NOMO-1 treated with DMSO at 0.1 percent for 48 hours (cell line): ENCODE data around the gene GLRA1.
"Not testable (repeated sequence)": the region's sequence is repeated elsewhere in the genome, so short reads cannot be mapped to it uniquely, and the experiment has no call there.

Source experiments
- DNase-seq: peaks from one replicate; lab custom pipeline; 2025; ENCODE audit not compliant: unreplicated experiment; lab: John Stamatoyannopoulos, UW

The GLRA1 gene

DNA sequence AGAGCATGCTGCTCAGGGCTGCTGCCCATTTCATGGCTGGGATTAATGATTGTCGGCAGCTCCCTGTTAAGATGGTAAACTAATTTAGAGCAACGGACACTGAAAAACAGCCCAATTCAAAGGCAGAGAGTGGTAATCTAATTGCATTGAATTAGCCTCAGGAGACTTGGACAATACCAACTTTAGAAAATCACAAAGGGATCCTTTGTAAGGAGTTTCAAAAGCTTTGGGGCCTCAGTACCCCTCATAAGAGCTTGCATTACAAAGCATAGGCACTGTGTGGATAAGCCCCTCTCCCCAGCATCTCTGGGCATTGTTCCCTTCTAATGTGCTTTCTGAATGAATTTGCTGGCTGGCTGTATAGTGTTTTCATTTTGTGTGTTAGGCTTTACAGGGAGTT lies 6.7 kb downstream of the GLRA1 start:
- no peak for DNase-seq

DNA sequence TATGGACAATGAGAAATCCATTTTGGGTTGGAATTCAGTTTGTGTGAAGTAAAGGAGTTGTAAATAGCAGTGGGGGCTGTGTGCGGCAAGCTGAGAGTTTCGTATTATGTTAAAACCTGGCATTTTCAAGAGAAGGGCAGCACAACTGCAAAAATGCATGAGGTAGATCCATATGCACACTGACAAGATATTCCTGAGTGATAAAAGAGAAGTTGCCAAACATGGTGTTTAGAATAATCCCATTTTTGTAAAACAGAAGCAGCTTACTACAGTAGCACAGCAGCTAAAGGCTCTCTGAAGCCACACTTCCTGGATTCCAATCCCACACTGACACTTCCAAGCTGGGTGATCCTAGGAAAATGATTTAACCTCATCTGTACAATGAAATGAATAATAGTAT lies 11.2 kb downstream of the GLRA1 start:
- DNase-seq: no peak

DNA sequence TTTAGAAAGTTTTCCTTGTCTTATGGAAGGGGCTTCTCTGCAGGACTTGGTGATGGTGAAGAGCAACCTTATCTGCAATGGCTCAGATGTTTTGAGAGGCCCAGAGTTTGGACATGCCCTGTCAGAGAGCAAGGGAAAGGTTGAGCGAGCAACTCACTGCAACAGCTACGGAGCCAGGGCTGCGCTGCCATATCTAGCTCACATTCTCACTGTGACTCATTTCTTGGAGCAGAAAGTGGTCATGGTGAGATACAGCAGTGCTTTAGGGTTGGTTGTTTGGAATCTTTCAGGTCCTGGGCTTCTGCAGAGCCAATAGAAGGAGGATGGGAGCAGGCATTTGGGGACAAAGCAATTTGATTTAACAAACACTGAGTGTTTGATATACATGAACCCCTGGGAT lies 12.3 kb downstream of the GLRA1 start:
- DNase-seq: no peak

GRCh38 chr5:151911011-151911410 lies 13.6 kb downstream of the GLRA1 start:
- DNase-seq: no peak

DNA sequence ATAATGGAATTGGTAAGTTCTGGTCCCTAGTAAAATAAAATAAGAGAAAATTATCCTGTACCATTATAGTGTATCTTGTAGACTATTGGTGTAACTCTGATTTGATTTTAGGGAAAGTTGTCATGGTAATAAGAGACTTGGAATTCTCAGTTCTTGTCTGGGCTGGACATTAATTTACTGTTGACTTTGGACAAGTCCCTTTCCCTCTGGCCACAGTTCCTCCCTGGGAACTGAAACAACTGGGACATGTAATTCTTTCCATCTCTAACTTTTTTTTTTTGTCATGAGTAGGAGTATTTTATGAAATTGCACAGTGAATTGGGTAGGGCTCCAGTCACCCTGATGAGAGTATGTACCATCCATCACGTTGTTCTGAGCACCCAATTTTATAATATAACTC lies 15.0 kb downstream of the GLRA1 start:
- no peak for DNase-seq

- DNase-seq: no peak
Observed at GRCh38 chr5:151906246-151906645, 18.4 kb downstream of the GLRA1 start.

- DNase-seq: no peak
Observed at GRCh38 chr5:151905557-151905961, 19.1 kb downstream of the GLRA1 start.

DNA sequence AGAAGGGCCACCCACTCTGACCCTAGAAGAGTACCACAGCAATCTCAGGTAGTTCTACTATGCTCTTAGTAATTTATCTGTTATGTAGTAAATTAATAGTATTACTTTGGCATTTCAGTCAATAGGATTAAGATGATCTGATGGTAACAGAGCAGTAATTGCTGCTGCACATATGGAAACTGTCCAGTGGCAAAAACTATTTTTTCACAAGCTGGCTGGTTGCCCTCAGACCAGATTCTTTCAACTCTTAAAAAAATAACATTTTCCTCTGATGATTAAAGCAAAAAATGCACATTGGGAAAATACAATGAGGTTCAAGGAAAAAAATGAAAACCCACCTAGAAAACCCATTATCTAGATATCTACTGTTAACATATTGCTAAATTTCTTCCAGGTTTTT lies 19.7 kb downstream of the GLRA1 start:
- no peak for DNase-seq

- DNase-seq: no peak
Observed at GRCh38 chr5:151904127-151904526, 20.5 kb downstream of the GLRA1 start.

DNA sequence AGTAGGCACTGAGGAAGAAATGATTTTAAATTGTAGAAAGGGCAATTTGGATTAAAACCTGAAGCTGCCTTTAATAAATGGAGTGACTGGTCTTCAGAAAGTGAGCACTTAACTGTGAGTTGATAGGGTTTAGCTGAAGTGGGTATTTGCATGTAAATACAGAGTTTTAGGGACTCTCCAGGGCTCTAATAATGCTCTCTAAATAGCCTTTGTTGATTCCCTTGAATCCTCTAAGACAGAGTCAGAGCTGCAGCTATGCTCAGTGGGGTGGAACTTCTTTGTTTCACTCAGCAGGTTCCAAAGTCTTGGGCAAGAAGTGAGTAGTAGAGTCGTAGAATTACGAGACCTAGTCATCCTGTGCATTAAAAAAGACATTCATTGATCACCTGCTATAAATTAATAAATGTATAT lies 21.4 kb downstream of the GLRA1 start:
- no peak for DNase-seq

- DNase-seq: no peak
Observed at GRCh38 chr5:151902215-151902614, 22.4 kb downstream of the GLRA1 start.

GRCh38 chr5:151901611-151902010 lies 23.0 kb downstream of the GLRA1 start:
- no peak for DNase-seq

- DNase-seq: no peak
Observed at GRCh38 chr5:151900891-151901290, 23.8 kb downstream of the GLRA1 start.

DNA sequence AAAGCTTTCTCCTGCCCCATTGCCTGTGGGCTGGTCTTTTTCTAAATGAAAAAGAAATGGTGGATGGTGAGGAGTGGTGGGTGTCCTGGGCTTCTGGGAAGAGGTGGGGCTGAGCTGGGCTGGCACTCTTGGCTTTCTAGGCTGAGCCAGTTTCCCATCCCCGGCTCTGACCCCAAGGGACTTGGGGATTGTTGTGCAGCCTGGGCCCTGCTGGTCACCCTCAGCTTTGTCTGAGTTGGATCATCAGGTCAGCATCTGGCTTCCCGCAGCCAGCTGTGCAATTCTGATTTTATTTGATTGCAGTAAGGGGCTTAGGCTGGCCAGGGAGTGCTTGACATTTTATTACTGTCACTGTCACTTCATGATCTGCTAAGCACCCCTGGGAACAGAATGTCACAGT lies 25.3 kb downstream of the GLRA1 start:
- DNase-seq: no peak

DNA sequence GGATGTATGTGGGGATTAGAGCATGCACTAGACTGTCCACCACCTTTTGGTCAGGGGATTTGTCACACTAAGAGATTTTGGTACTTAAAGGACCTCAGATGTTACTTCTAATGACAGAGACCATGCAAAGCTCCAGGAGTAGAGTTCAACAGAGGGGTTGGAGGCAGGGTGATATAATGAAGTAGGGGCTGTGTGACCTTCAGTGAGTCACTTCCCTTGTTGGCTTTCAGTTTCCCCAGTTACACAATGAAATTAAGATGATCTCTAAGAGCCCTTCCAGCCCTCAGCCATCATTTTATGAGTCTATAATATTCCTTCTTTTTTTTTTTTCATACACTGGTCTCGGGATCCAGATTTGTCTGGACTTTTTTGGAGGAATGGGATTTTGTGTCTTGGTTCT lies 26.8 kb downstream of the GLRA1 start:
- DNase-seq: no peak

DNA sequence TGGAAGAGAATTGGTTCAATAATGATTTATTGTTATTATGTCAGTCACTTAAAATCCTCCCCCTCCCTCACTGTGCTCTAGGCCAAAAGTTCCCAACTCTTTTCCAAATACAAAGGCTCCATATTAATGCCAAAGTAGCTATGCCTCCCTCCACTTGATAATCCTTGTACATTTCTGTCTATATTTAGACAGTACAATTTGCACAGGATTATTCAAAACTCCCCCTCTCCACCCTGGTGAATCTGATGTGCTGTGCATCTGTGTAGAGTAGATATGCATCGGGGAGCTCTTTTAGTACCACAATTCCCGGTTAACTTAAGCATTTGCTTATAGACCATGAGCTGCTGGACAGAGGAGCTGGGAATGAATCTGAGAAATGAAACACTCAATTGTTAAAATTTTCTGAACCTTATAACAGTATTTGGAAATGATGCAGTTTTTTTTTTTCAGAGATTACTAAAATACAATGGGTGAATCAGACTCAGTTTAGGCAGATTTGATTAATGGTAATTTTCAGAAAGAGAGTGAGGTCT lies 27.6 kb downstream of the GLRA1 start:
- no peak for DNase-seq

GRCh38 chr5:151896031-151896691 lies 28.5 kb downstream of the GLRA1 start:
- DNase-seq: no peak

DNA sequence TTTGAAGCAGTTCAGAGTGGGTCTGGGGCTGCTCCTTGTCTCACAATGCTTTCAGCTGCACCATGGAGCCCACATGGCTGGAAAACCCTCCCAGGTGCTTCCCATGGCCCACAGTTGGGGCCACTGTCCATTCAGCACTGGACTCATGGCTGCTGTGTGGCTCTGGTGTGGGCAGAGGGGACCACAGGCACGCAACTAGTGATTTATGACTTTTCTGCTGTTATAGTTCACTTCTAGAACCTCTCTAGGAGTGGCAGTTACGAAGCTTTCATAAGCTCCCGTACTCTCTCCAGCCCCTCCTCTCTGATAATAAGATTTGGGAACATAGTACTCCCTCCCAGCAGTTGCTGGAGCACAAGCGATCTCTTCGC lies 29.0 kb downstream of the GLRA1 start:
- no peak for DNase-seq

GRCh38 chr5:151893485-151893884 lies 31.2 kb downstream of the GLRA1 start:
- not testable (repeated sequence) for DNase-seq

DNA sequence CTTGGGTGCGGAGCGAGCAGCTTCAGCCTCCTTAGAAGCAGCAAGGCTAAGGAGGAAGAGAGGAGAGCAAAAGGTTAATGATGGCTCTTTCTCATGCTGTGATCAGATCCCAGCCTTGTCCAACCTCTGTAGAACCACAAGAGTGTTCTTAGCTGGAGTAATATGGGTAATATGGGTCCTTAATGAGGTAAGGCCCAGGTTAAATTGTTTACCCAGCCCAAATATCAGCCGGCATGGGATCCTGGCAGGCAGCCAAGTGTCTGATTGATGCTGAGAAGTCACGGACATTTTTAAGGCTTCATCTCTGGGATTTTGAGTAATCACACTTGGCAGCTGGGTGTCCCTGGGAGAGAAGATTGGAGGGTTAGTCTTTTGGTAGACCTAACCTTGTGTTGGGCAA lies 32.3 kb downstream of the GLRA1 start:
- DNase-seq: no peak

- DNase-seq: no peak
Observed at GRCh38 chr5:151890299-151890698, 34.4 kb downstream of the GLRA1 start.

- DNase-seq: no peak
Observed at GRCh38 chr5:151889614-151890013, 35.0 kb downstream of the GLRA1 start.

DNA sequence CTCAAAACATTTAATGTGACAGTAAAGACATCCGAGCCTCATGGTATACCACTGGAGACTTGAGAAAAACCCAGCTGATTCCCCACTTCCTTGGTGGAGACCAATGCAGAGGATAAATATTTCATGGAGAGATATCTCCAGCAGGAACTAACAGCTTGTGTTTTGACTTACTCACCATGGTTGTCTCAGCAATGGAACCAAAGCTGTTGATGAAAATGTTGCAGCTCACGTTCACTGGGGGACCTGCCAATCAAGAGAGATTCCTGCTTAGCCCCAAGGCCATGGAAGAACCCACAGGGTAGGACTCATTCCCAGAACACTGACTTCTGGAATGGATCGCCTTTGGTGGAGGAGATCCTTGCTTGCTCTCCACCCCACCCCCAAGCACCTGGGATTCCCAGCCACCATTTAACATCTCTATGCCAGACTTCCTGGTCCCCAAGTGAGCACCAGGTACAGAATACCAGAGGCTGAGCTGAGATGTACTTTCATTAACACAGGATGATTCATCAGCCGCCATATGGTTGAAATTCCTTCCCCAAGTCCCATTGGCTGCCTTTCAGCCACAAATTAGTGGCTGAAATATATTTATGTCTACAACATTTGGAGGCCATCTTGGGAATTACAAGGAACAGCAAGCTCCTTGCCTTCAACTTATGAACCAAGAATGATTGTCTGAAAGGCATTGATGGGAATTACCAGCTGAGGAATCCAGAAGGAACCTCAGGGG lies 37.9 kb downstream of the GLRA1 start:
- DNase-seq: no peak
